ENCODE measurements around the gene DZIP3.

DNA sequence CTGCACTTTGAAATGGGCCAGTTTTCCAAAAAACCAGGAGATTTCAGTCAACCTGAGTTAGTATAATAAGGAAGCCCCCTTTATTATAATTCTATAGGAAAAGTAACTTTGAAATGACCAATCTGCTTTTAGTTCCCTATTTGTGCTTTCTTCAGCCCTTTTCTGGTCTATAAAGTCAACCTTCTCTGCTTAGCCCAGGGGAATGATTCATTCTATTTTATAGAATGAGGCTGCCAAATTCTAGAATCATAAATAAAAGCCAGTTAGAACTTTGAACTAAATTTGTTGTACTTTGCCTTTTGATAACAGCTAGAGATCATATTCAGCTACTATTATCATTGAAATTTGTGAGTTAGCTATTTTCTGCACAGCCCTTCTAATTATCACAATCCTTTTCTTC is 25.0 kb upstream of the DZIP3 start:
- TF ChIP-seq, protein P1, sequence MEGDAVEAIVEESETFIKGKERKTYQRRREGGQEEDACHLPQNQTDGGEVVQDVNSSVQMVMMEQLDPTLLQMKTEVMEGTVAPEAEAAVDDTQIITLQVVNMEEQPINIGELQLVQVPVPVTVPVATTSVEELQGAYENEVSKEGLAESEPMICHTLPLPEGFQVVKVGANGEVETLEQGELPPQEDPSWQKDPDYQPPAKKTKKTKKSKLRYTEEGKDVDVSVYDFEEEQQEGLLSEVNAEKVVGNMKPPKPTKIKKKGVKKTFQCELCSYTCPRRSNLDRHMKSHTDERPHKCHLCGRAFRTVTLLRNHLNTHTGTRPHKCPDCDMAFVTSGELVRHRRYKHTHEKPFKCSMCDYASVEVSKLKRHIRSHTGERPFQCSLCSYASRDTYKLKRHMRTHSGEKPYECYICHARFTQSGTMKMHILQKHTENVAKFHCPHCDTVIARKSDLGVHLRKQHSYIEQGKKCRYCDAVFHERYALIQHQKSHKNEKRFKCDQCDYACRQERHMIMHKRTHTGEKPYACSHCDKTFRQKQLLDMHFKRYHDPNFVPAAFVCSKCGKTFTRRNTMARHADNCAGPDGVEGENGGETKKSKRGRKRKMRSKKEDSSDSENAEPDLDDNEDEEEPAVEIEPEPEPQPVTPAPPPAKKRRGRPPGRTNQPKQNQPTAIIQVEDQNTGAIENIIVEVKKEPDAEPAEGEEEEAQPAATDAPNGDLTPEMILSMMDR (IDR thresholded peaks at IDR 0.05; ENCODE audit: insufficient read depth, low read length, poor library complexity, severe bottlenecking): no peak
- no peak for TF ChIP-seq EZH2phosphoT487 (conservative IDR thresholded peaks at IDR 0.05; ENCODE audit: low read length)
